HG02852 (cell line): ENCODE results near the gene IL17RE.

Source experiments
- ATAC-seq: cut with Tn5 transposase; IDR thresholded peaks from one replicate; pipeline ENCODE4 v1.9.1; 2021; ENCODE audit warnings: mild to moderate bottlenecking, moderate library complexity; ENCODE audit not compliant: unreplicated experiment

The IL17RE gene

GRCh38 chr3:9951598-9951961 is 48.9 kb downstream of the IL17RE start:
- ATAC-seq: peak; percentile 5

- peak; percentile 76 for ATAC-seq
These were observed 49.5 kb downstream of the IL17RE start, which contains the start of gene PRRT3 for GRCh38 chr3:9951962-9952805. Gene PRRT3 (minus strand): TSS chr3:9952408. CDS start chr3:9950115, 2,293 bp downstream.

- ATAC-seq: no peak
These were observed 52.4 kb downstream of the IL17RE start for GRCh38 chr3:9955067-9955502.

- ATAC-seq: no peak
These were observed 53.1 kb downstream of the IL17RE start for GRCh38 chr3:9955611-9956352.

GRCh38 chr3:9957214-9957613 is 54.6 kb downstream of the IL17RE start:
- no peak for ATAC-seq

GRCh38 chr3:9965200-9965875 is 62.7 kb downstream of the IL17RE start:
- no peak for ATAC-seq
